Left lung (tissue), 10 donors: ENCODE results near the gene C18orf32. TPM values are rescaled to one million over a fixed set of nuclear protein-coding genes. Genes with fewer than 3 reads are reported as not detected.

Experiments used
- ATAC-seq: fragments of 200-7000 bp; cut with Tn5 transposase; one replicate; pipeline ENCODE4 v1.9.1; 2020; ENCODE audit warnings: moderate library complexity
- DNase-seq, 4 donors: peaks; one replicate each; pipeline ENCODE4 v3.0.0-alpha.2; 2013 to 2020
- H3K27ac ChIP-seq, 2 donors: fragments of 200-600 bp; sonication (generic) in 1 of 2; one replicate each; pipeline versions ENCODE4 v1.5.0 to v1.8.0; 2020 to 2021
- H3K27me3 ChIP-seq, 2 donors: fragments of 200-600 bp; sonication (generic) in 1 of 2; one replicate each; pipeline versions ENCODE4 v1.5.0 to v1.8.0; 2020 to 2021
- H3K36me3 ChIP-seq, 2 donors: fragments of 200-600 bp; sonication (generic) in 1 of 2; one replicate each; pipeline versions ENCODE4 v1.5.0 to v1.8.0; 2020 to 2021
- H3K4me1 ChIP-seq, 2 donors: fragments of 200-600 bp; one replicate each; pipeline ENCODE4 v1.8.0; 2021
- H3K4me3 ChIP-seq, 2 donors: fragments of 200-600 bp; sonication (generic) in 1 of 2; one replicate each; pipeline versions ENCODE4 v1.5.0 to v1.8.0; 2020 to 2021; ENCODE audit warnings: mild to moderate bottlenecking in 1 of 2
- H3K9me3 ChIP-seq, 2 donors: fragments of 200-600 bp; sonication (generic) in 1 of 2; one replicate each; pipeline versions ENCODE4 v1.5.0 to v1.8.0; 2020 to 2021
- intact Hi-C, 2 donors: fragments of 100-400 bp; cut with DNase I; formaldehyde crosslinking; loops; one replicate each; pipeline versions ENCODE4 v1.11.2 to v1.14.2; 2022
- polyA plus RNA-seq, 6 donors: library from polyadenylated mRNA; unstranded; fragments of 120-200 nt; gene quantifications; one replicate each; pipeline ENCODE4 v1.2.1, GENCODE V29; 2013; ENCODE audit not compliant: insufficient read length in 6 of 6
- total RNA-seq, 2 donors: library from RNA; stranded (reverse); fragmentation: NEBNext Ultra II Directional; extraction: Animal tissue kit (Norgen Biotek cat#: 25700); gene quantifications; one replicate each; pipeline ENCODE4 v1.2.1, GENCODE V29; 2021
- TF ChIP-seq, protein P1 (sequence below), 2 donors: fragments of 200-600 bp; sonication (generic) in 1 of 2; IDR thresholded peaks; one replicate each; pipeline versions ENCODE4 v1.5.0 to v1.8.0; 2021; ENCODE audit warnings: antibody characterized with exemption in 2 of 2
- donor health status: DM: no; HTN: yes; CAD: no.
- donor health status: DM: no; HTN: no; CAD: no.

Gene C18orf32
- total and polyA plus RNA-seq, 8 donors: 22.3 to 78.6 (median 25.6) TPM

DNA sequence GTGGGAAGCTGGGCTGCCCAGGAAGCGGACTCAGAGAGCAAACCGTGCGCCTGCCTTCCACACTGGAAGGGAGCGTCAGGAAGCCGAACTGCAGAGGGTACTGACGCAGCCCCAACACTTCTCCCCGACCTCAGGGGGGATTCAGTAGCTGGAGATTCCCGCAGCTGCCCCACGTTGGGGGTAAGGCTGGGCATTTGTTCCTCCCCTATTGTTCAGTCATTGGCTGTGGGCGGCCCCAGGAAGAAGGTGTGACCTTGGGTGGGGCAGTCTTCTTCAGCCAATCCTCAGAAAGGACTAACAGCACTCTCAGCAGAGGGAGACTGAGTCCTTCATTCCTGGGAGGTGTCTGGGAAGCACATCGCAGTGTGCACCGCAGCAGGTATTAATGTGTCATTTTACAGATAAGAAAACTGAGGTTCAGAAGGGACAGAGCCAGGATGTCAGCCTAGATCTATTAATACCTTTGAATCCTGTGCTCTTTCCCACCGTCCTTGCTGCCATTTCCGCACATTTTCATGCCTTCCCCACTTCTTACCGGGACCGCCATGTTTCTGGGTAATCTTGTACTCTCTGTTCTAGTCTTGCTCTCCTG, 12.1 kb upstream of the C18orf32 start:
- DNase-seq: no peak
- H3K27me3 ChIP-seq: peaks cover 5 to 20% of the 10 kb centered on the region in 2 donors
- no peak for ATAC-seq
- no peak overlapping the region for H3K27ac ChIP-seq
- no peaks in the 10 kb centered on the region for H3K36me3 ChIP-seq
- no peaks in the 10 kb centered on the region for H3K4me1 ChIP-seq
- intact Hi-C loops: no loop called here
- H3K9me3 ChIP-seq: no peaks in the 10 kb centered on the region
- no peak overlapping the region for H3K4me3 ChIP-seq
- TF ChIP-seq, protein P1, sequence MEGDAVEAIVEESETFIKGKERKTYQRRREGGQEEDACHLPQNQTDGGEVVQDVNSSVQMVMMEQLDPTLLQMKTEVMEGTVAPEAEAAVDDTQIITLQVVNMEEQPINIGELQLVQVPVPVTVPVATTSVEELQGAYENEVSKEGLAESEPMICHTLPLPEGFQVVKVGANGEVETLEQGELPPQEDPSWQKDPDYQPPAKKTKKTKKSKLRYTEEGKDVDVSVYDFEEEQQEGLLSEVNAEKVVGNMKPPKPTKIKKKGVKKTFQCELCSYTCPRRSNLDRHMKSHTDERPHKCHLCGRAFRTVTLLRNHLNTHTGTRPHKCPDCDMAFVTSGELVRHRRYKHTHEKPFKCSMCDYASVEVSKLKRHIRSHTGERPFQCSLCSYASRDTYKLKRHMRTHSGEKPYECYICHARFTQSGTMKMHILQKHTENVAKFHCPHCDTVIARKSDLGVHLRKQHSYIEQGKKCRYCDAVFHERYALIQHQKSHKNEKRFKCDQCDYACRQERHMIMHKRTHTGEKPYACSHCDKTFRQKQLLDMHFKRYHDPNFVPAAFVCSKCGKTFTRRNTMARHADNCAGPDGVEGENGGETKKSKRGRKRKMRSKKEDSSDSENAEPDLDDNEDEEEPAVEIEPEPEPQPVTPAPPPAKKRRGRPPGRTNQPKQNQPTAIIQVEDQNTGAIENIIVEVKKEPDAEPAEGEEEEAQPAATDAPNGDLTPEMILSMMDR (IDR thresholded peaks at IDR 0.05): no peak

DNA sequence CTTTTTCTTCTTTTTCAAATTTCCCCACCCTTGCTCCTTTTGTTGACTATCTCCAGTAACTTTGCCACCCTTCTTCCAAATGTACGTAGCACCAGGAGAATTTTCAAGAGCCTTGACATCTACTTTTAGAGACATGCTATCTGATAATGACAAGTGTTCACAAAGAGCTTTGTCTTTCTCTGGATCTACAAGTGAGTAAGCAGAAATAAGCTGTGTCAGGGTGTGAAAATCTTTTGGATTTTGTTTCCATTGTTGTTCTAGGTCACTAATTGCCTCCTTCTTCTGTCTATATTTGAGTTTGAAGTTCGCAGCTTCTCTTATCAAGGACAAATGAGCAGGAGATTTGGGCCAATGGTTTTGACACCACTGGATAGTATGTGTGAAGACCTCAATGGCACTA, 8.4 kb upstream of the C18orf32 start:
- H3K4me3 ChIP-seq: no peak overlapping the region
- TF ChIP-seq, protein P1 (IDR thresholded peaks at IDR 0.05): no peak
- no peaks in the 10 kb centered on the region for H3K9me3 ChIP-seq
- H3K27ac ChIP-seq: no peak overlapping the region
- H3K27me3 ChIP-seq: peaks cover 5 to 17% of the 10 kb centered on the region in 2 donors
- ATAC-seq (no peak), DNase-seq (no peak)
- H3K4me1 ChIP-seq: peaks cover 11 to 12% of the 10 kb centered on the region in 2 donors
- intact Hi-C loops: no loop called here
- peaks cover 5 to 9% of the 10 kb centered on the region in 2 donors for H3K36me3 ChIP-seq

DNA sequence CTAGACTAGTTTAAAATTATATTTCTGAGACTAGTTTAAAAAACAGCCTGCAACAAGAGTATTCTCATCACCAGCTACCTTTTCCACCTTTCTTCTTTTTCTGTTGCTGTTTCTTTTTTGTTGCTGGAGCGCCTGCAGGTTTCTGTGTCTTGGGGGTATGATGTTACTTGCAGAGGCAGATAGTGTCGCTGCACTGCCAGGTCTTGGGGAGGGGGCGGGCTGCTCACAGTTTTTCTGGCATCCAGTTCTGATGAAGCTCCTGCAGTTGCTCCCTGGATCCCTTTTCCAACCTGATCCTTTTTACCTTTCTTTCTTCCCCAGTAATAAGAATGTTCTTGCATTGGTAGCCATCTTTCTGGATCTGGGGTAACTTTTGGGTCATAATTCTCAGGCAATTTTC, 8.0 kb upstream of the C18orf32 start:
- ATAC-seq (no peak), DNase-seq (no peak)
- H3K36me3 ChIP-seq: peaks cover 7 to 13% of the 10 kb centered on the region in 2 donors
- intact Hi-C loops: no loop called here
- H3K4me1 ChIP-seq: peaks cover 15 to 16% of the 10 kb centered on the region in 2 donors
- no peak overlapping the region for H3K27ac ChIP-seq
- TF ChIP-seq, protein P1 (IDR thresholded peaks at IDR 0.05): no peak
- H3K27me3 ChIP-seq: peaks cover 5 to 13% of the 10 kb centered on the region in 2 donors
- H3K4me3 ChIP-seq: no peak overlapping the region
- no peaks in the 10 kb centered on the region for H3K9me3 ChIP-seq

DNA sequence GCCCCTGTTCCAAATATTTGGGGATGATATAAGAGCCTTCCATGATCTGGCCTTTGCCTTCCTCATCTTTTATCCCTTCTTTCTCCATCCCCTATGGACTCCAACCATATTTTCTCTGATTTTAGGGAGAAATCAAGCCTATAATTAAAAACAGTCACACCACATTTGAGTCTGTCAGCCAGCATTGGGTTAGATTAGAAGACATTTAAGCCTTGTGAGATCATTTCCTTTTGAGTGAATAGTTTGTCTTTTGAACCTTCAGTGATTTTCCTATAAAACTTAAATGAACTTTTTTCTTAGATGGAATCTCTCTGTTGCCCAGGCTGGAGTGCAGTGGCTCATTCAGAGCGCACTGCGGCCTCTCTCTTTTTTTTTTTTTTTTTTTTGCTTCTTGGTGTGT, 7.6 kb upstream of the C18orf32 start:
- ATAC-seq (no peak), DNase-seq (no peak)
- H3K9me3 ChIP-seq: no peaks in the 10 kb centered on the region
- H3K27me3 ChIP-seq: peaks cover 5 to 10% of the 10 kb centered on the region in 2 donors
- H3K4me1 ChIP-seq: peaks cover 17 to 20% of the 10 kb centered on the region in 2 donors
- TF ChIP-seq, protein P1 (IDR thresholded peaks at IDR 0.05): no peak
- no peak overlapping the region for H3K4me3 ChIP-seq
- intact Hi-C loops: no loop called here
- peaks cover 7 to 17% of the 10 kb centered on the region in 2 donors for H3K36me3 ChIP-seq
- no peak overlapping the region for H3K27ac ChIP-seq

DNA sequence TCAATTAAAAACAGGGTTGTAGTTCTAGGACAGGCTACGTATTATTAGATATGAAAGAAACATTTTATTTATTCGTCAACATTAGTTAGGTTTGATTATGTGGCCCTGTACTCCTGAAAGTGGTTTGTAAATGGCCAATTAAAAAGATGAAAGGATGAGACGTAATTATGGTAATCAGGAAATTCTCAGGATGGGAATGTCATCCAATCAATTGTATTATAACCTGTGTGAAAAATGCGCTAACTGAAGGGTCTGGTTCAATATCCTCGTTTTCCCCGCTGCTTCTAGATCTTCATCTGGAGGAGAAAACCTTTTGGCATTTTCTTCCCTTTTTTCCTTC, 5.6 kb upstream of the C18orf32 start:
- ATAC-seq (no peak), DNase-seq (no peak)
- Histone ChIP-seq H3K27ac (peak overlapping the region in 1 of 2 donors; percentile 93), H3K36me3 (peaks cover 7 to 37% of the 10 kb centered on the region in 2 donors), H3K4me1 (peaks cover 21 to 39% of the 10 kb centered on the region in 2 donors), H3K27me3 (no peaks in the 10 kb centered on the region), H3K4me3 (peak overlapping the region in 1 of 2 donors; percentile 73), H3K9me3 (no peaks in the 10 kb centered on the region)
- intact Hi-C loops: no loop called here
- TF ChIP-seq, protein P1 (IDR thresholded peaks at IDR 0.05): no peak
